Stimulated activated CD8-positive, alpha-beta memory T cell treated with anti-CD3 and anti-CD28 coated beads, Interleukin-4, amount 100 ng/mL, for 1 hour (primary cell): ENCODE measurements around the gene PRTN3.
"Not testable (repeated sequence)": the region's sequence is repeated elsewhere in the genome, so short reads cannot be mapped to it uniquely, and the experiment has no call there.

Experiments used
- DNase-seq, 2 donors: peaks; one replicate each; pipeline ENCODE4 v3.0.0-alpha.2; 2020; ENCODE audit warnings: low read depth in 2 of 2, low spot score in 1 of 2

PRTN3 gene

GRCh38 chr19:815079-815774 lies 25.6 kb upstream of the PRTN3 start:
- DNase-seq = no peak

DNA sequence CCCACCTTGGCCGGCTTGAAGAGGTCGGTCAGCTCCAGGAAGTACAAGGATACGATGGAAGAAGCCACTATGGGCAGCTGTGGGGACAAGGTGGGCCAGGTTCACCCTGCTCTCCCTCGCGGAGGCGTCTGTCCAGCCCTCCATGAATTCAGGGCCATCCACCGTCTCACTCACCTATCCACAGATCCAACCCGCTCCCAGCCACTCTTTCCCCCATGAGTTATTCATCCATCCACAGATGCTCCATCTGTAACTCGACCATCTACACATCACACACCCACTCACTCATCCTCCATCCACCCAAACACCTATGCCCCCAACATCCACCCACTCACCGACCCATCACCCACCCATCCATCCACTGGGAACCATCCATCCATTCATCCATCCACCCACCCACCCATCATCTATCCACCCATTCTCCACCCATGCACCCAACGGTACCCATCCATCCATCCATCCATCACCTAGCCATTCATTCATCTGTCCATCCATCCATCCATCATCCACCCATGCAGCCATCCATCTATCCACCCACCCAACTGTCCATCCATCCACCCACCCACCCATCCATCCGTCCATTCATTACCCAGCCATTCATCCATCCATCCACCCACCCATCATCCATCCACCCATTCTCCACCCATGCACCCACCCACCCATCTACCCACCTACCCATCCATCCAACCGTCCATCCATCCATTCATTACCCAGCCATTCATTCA lies 24.9 kb upstream of the PRTN3 start:
- DNase-seq = no peak

DNA sequence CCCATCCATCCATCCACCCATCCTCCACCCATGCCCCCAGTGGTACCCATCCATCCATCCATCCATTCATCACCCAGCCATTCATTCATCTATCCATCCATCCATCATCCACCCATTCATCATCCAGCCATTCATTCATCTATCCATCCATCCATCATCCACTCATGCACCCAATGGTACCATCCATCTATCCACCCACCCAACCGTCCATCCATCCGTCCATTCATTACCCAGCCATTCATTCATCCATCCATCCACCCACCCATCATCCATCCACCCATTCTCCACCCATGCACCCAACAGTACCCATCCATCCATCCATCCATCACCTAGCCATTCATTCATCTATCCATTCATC lies 24.3 kb upstream of the PRTN3 start:
- DNase-seq = no peak

DNA sequence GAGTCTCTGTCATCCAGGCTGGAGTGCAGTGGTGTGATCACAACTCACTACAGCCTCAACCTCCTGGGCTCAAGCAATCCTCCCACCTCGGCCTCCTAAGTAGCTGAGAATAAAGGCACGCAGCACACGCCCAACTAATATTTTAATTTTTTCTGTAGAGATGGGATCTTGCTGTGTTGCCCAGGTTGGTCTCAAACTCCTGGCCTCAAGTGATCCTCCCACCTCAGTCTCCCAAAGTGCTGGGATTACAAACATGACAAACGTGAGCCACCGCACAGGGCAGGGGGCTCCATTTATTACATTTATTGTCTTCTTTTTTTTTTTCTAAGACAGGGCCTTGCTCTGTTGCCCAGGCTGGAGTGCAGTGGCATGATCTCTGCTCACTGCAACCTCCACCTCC lies 20.6 kb upstream of the PRTN3 start:
- DNase-seq = not testable (repeated sequence)

GRCh38 chr19:821231-821824 lies 19.5 kb upstream of the PRTN3 start:
- no peak for DNase-seq

DNA sequence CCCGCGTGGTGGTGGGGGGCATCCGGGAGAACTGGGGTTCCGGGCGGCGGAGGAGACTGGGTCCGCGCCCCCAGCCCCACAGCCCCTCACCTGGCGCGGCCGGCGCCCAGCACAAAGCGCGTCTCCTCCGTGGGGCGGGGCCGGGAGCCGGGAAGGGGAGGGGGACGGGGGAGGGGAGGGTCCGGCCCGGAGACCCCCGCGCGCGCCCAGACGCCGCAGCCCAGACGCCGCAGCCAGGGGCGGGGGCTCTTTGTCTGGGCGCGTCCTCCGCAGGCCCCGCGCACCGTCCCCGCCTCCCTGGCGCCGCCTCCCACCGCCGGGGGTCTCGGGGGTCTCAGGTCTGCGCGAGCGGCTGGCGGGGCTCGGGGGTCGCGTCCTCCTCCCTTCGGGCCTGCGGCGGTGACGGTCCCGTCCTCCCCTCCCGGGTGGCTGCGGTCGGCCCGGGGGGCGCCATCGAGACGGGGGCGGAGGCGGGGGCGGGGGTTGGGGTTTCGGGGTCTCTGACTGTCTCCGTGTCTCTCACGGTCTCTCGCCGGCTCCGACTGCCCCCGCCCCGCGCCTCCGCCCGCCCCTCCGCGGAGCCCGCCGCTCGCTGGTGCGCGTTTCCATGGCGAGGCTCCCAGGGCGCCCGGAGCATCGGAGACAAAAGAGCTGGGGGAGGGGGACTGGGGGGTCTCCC lies 18.8 kb upstream of the PRTN3 start, which contains the start of gene PLPPR3:
PLPPR3 (minus strand) TSS at position 131 of the 679 bp plus-strand sequence. CDS start 396 bp downstream, outside the sequence.
- no peak for DNase-seq

GRCh38 chr19:823565-824121 lies 17.2 kb upstream of the PRTN3 start:
- no peak for DNase-seq

DNA sequence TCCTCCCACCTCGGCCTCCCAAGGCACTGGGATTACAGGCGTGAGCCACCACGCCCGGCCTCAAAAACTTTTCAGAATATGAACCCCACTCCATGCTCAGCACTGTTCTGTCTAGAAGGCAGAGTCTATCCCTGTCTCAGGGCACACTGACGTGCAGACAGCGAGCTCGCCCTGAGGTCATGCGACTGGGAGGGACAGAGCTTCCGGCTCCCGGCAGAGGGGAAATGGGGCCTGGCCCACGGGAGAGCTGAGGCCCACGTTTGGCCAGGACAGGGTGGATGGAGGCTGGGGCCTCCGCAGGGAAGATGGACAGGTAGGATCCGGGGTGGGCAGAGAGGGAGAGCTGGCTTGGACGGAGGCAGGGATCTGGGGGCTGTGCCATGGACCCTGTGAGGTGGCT lies 15.9 kb upstream of the PRTN3 start:
- DNase-seq = no peak

DNA sequence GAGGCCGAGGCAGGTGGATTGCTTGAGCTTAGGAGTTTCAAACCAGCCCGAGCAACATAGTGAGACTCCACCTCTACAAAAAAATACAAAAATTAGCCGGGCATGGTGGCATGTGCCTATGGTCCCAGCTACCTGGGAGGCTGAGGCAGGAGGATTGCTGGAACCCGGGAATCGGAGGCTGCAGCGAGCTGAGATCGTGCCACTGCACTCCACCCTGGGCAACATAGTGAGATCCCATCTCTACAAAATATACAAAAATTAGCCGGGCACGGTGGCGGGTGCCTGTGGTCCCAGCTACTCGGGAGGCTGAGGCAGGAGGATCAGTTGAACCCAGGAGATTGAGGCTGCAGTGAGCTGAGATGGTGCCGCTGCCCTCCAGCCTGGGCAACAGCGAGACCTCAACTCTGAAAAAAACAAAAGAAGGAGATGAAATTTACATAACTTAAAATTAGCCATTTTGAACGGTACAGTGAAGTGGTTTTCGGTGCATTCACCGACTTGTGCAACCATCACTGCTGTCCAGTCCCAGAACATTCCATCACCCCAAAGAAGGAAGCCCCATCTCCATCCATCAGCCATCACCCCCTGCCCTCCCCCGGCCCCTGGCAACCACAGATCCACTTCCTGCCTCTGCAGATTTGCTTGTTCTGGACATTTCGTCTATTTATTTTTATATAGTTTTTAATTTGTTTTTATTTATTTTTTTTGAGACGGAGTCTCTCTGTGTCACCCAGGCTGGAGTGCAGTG lies 14.7 kb upstream of the PRTN3 start:
- no peak for DNase-seq

DNA sequence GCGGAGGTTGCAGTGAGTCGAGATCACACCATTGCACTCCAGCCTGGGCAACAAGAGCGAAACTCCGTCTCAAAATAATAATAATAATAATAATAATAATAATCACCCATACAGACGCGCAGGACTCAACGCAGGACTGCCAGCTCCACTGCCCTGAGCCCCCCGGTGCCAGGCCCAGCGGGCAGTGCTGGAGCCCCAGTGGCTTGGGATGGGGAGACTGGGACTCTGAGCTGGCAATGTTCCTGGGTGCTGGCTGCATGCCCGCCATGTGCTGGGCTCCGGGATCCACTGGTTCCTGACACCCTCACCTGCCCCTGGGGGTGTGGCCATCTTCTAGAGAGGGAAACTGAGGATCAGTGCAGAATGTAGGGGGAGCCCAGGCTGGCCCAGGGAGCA lies 13.5 kb upstream of the PRTN3 start:
- no peak for DNase-seq

DNA sequence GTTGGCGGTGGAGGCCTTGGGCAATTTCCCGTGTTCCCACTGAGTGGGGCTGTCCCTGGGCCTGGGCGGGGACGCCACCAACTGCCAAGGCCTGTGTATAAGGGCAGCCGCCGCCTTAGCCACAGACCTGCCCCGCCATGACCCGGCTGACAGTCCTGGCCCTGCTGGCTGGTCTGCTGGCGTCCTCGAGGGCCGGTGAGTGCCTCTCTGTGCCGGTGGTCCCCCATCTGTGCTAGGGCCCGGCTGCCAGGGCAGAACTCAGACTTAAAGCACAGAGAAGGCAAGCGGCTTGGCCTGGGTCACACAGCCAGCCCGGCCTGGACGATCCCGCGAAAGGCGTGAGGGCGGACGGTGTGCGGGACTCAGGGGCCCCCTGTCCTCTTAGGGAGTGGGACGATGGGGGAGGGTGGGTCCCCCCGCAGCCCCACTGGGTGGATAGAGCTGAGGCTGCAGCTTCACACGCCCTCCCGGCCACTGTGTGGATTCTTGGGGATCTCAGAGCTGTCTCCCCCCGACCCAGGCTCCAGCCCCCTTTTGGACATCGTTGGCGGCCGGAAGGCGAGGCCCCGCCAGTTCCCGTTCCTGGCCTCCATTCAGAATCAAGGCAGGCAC lies 13.0 kb upstream of the PRTN3 start, which contains the start of gene AZU1:
AZU1 (plus strand) TSS at position 128 of the 612 bp plus-strand sequence; CDS start at position 138, 10 bp downstream.
- DNase-seq = no peak

- DNase-seq = no peak
Measured at GRCh38 chr19:829129-829758, 11.6 kb upstream of the PRTN3 start.

DNA sequence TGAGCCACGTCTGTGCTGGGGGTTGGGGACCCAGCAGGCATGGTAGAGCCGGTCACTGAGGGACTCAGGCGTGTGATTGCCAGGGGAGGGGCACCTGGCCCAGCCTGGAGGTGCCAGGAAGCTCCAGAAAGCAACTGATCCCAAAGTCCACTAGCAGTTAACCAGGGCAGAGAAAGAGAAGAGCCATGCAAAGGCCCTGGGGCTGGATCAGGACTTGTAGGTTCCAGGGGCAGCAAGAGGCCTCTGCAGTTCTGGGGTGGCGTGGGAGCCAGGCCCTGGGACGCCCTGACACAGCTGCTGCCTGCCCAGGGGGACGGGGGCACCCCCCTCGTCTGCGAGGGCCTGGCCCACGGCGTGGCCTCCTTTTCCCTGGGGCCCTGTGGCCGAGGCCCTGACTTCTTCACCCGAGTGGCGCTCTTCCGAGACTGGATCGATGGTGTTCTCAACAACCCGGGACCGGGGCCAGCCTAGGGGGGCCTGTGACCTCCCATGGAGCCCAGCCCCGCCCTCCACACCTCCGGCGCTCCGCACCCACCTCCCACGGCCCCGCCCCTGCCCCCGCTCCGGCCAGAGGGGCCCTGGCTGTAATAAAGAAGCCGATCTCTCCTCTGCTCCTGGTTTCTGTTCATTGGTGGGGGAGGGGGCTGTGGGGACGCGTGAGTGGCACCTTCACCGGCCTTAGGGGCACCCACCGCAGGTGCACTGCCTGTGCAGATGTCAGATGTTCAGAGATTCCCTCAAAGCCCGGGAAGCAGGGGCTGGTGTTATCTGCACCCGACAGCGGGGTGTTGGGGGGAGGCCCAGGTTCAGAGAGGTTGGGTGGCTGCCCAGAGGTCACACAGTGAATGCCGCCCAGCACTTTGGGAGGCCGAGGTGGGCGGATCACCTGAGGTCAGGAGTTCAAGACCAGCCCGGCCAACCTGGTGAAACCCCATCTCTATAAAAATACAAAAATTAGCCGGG lies 9.1 kb upstream of the PRTN3 start:
- DNase-seq = no peak

DNA sequence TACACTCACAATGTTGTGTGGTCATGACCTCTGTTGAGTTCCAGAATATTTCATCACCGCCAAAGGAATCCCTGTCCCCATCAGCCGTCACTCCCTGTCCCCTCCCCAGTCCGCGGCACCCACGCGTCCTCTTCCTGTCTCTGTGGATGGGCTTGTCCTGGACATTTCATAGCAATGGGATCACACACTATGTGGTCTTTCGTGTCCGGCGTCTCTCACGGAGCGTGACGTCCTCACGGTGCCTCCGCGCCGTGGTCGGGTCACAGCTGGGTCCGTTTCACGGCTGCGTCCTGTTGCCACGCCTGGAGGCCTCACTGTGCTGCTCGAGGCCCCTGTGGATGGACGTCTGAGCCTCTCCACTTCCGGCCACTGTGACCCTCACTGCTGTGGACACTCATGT lies 6.6 kb upstream of the PRTN3 start:
- no peak for DNase-seq

GRCh38 chr19:835210-835810 lies 5.5 kb upstream of the PRTN3 start:
- DNase-seq = no peak

DNA sequence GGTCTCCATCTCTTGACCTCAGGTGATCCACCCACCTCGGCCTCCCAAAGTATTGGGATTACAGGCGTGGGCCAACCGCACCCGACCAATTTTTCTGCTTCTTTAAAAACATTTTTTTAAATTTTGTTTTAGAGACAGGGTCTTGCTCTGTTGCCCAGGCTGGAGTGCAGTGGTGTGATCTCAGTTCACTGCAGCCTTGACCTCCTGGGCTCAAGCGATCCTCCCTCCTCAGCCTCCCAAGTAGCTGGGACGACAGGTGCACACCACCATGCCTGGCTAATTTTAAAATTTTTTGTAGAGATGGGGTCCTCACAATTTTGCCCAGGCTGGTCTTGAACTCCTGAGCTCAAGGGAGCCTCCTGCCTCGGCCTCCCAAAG lies 2.0 kb downstream of the PRTN3 start:
- not testable (repeated sequence) for DNase-seq

DNA sequence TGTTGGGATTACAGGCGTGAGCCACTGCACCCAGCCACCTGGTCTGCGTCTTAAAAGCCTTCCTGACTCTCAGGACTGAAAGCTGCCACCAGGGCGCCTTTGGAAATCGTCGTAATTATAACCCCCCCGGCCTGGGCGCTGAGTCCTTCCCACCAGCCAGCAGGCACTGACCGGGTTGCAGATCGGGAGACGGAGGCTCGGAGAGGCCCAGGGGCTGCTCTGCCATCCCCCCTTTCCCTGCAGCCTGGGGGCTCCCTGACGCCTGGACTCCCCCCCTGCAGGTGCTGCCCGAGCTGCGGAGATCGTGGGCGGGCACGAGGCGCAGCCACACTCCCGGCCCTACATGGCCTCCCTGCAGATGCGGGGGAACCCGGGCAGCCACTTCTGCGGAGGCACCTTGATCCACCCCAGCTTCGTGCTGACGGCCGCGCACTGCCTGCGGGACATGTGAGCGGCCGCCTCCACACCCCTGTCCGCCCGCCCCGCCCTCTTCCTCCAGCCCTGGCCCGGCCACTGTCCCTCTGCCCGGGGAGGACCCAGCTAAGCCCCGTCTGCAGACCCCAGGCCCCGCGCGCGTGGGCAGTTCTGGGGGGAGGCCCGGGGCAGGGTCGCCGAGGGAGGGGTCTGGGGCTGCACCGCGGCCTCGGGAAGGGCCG lies 2.5 kb downstream of the PRTN3 start:
- no peak for DNase-seq
